H9 (cell line): ENCODE results near the gene ABHD14A. TPM values are rescaled to one million over a fixed set of nuclear protein-coding genes. Genes with fewer than 3 reads are reported as not detected.

Source experiments
- DNase-seq: peaks from one replicate; pipeline ENCODE4 v3.0.0-alpha.2; 2017
- H2AFZ ChIP-seq: one replicate; pipeline ENCODE4 v1.6.1; 2013; ENCODE audit warnings: mild to moderate bottlenecking, low read length, control low read depth, moderate library complexity
- H2AK5ac ChIP-seq: 2 replicates; pipeline ENCODE4 v1.6.1; 2013; ENCODE audit warnings: low read length, control low read depth, mixed read lengths; ENCODE audit not compliant: insufficient read length
- H2BK120ac ChIP-seq: one replicate; pipeline ENCODE4 v1.6.1; 2013; ENCODE audit warnings: low read depth, mild to moderate bottlenecking, low read length, control low read depth, inconsistent platforms; ENCODE audit not compliant: poor library complexity, severe bottlenecking
- H2BK12ac ChIP-seq: 2 replicates; pipeline ENCODE4 v1.6.1; 2013; ENCODE audit warnings: low read length, control low read depth, mixed read lengths, low read depth; ENCODE audit not compliant: insufficient read length
- H2BK15ac ChIP-seq: 2 replicates; pipeline ENCODE4 v1.6.1; 2013; ENCODE audit warnings: low read depth, low read length, control low read depth
- H2BK20ac ChIP-seq: one replicate; pipeline ENCODE4 v1.6.1; 2013; ENCODE audit warnings: low read depth, mild to moderate bottlenecking, low read length, control low read depth, inconsistent platforms; ENCODE audit not compliant: poor library complexity, severe bottlenecking
- H2BK5ac ChIP-seq: 2 replicates; pipeline ENCODE4 v1.6.1; 2013; ENCODE audit warnings: low read length, control low read depth, mixed read lengths; ENCODE audit not compliant: insufficient read length
- H3K14ac ChIP-seq: 2 replicates; pipeline ENCODE4 v1.6.1; 2013; ENCODE audit warnings: low read length, control low read depth; ENCODE audit not compliant: insufficient read depth
- H3K18ac ChIP-seq: 2 replicates; pipeline ENCODE4 v1.6.1; 2013; ENCODE audit warnings: low read depth, mild to moderate bottlenecking, mixed read lengths, low read length, control low read depth; ENCODE audit not compliant: insufficient read length
- H3K23ac ChIP-seq: 2 replicates; pipeline ENCODE4 v1.6.1; 2013; ENCODE audit warnings: low read length, control low read depth, mixed read lengths, low read depth; ENCODE audit not compliant: insufficient read length
- H3K23me2 ChIP-seq: 2 replicates; pipeline ENCODE4 v1.6.1; 2013; ENCODE audit warnings: low read depth, mild to moderate bottlenecking, mixed read lengths, low read length, control low read depth; ENCODE audit not compliant: insufficient read length, poor library complexity, severe bottlenecking
- H3K27ac ChIP-seq: 2 replicates; pipeline ENCODE4 v1.5.1; 2013; ENCODE audit warnings: low read length, control low read depth, mixed read lengths, low read depth; ENCODE audit not compliant: insufficient read length
- H3K27me3 ChIP-seq: 2 replicates; pipeline ENCODE4 v1.6.1; 2013; ENCODE audit warnings: low read length, control low read depth, inconsistent platforms; ENCODE audit not compliant: insufficient read depth
- H3K4ac ChIP-seq: 2 replicates; pipeline ENCODE4 v1.6.1; 2013; ENCODE audit warnings: low read depth, mild to moderate bottlenecking, control low read depth, inconsistent platforms, low read length, moderate library complexity
- H3K4me1 ChIP-seq: 2 replicates; pipeline ENCODE4 v1.6.1; 2013; ENCODE audit warnings: low read length, control low read depth, inconsistent platforms; ENCODE audit not compliant: insufficient read depth
- H3K4me2 ChIP-seq: 2 replicates; pipeline ENCODE4 v1.6.1; 2013; ENCODE audit warnings: low read length, control low read depth, mixed read lengths; ENCODE audit not compliant: insufficient read length, insufficient read depth
- H3K56ac ChIP-seq: 2 replicates; pipeline ENCODE4 v1.6.1; 2013; ENCODE audit warnings: low read depth, mild to moderate bottlenecking, mixed read lengths, low read length, control low read depth; ENCODE audit not compliant: insufficient read length
- H3K79me1 ChIP-seq: 2 replicates; pipeline ENCODE4 v1.6.1; 2013; ENCODE audit warnings: low read depth, mild to moderate bottlenecking, moderate library complexity, low read length, control low read depth, inconsistent platforms; ENCODE audit not compliant: insufficient read depth, poor library complexity, severe bottlenecking
- H3K79me2 ChIP-seq: 2 replicates; pipeline ENCODE4 v1.6.1; 2013; ENCODE audit warnings: low read length, control low read depth, inconsistent platforms; ENCODE audit not compliant: insufficient read depth
- H3K9ac ChIP-seq: 2 replicates; pipeline ENCODE4 v1.6.1; 2013; ENCODE audit warnings: low read length, control low read depth, mixed read lengths; ENCODE audit not compliant: insufficient read length; ENCODE audit errors: extremely low read depth
- H3K9me3 ChIP-seq: one replicate; pipeline ENCODE4 v1.6.1; 2013; ENCODE audit warnings: low read depth, low read length, inconsistent platforms; ENCODE audit not compliant: control insufficient read depth
- H3T11ph ChIP-seq: one replicate; pipeline ENCODE4 v1.6.1; 2013; ENCODE audit warnings: mild to moderate bottlenecking, low read length, control low read depth, inconsistent platforms
- H4K20me1 ChIP-seq: one replicate; pipeline ENCODE4 v1.6.1; 2013; ENCODE audit not compliant: control insufficient read depth, insufficient read length, insufficient read depth
- H4K5ac ChIP-seq: 2 replicates; pipeline ENCODE4 v1.6.1; 2013; ENCODE audit warnings: low read depth, mild to moderate bottlenecking, mixed read lengths, low read length, control low read depth; ENCODE audit not compliant: insufficient read length
- H4K8ac ChIP-seq: replicated peaks from 2 replicates; pipeline ENCODE4 v1.6.1; 2013; ENCODE audit warnings: low read length, control low read depth, mixed read lengths, low read depth; ENCODE audit not compliant: insufficient read length
- H4K91ac ChIP-seq: 2 replicates; pipeline ENCODE4 v1.6.1; 2013; ENCODE audit warnings: low read depth, mild to moderate bottlenecking, moderate library complexity, mixed read lengths, low read length, control low read depth; ENCODE audit not compliant: insufficient read length
- H3K27ac Mint-ChIP-seq, 3 experiments: 2 replicates in 2 of 3; 3 replicates in 1 of 3; pipeline ENCODE4 v1.8.0; 2020 to 2021; ENCODE audit warnings: mixed read lengths in 3 of 3, mild to moderate bottlenecking in 1 of 3, moderate library complexity in 1 of 3
- H3K27me3 Mint-ChIP-seq: 2 replicates; pipeline ENCODE4 v1.8.0; 2021; ENCODE audit warnings: low read depth, mild to moderate bottlenecking, moderate library complexity, mixed read lengths
- H3K36me3 Mint-ChIP-seq, 3 experiments: 2 replicates in 2 of 3; 3 replicates in 1 of 3; pipeline ENCODE4 v1.8.0; 2020 to 2021; ENCODE audit warnings: low read depth in 3 of 3, mixed read lengths in 3 of 3; ENCODE audit not compliant: insufficient read depth in 1 of 3
- H3K4me1 Mint-ChIP-seq, 2 experiments: 2 replicates each; pipeline ENCODE4 v1.8.0; 2020; ENCODE audit warnings: mixed read lengths in 2 of 2
- H3K4me3 Mint-ChIP-seq, 2 experiments: 2 replicates in 1 of 2; 3 replicates in 1 of 2; pipeline ENCODE4 v1.8.0; 2020 to 2021; ENCODE audit warnings: mild to moderate bottlenecking in 2 of 2, mixed read lengths in 2 of 2, moderate library complexity in 1 of 2
- H3K9me3 Mint-ChIP-seq, 2 experiments: 2 replicates in 1 of 2; 3 replicates in 1 of 2; pipeline ENCODE4 v1.8.0; 2020; ENCODE audit warnings: mild to moderate bottlenecking in 2 of 2, mixed read lengths in 2 of 2, moderate library complexity in 1 of 2
- CTCF ChIP-seq: fragments of 200-600 bp; sonication (generic); conservative IDR thresholded peaks from 3 replicates; pipeline ENCODE4 v1.8.0; 2021; ENCODE audit warnings: antibody characterized with exemption, mild to moderate bottlenecking
- WGBS: extraction: QIAGEN DNeasy Blood & Tissue Kit; methylation state at CpG from one replicate; pipeline ENCODE4 v1.1.7; 2013; ENCODE audit warnings: missing lambda C conversion rate, low lambda C conversion rate, mixed read lengths; ENCODE audit not compliant: insufficient read length; ENCODE audit errors: extremely low coverage; 5-methylcytosine and 5-hydroxymethylcytosine counted together
- total RNA-seq: library from RNA; stranded (reverse); gene quantifications from 2 replicates; pipeline ENCODE4 v1.2.1, GENCODE V29; 2021

Gene ABHD14A
- total RNA-seq, 1 experiment from 2014 or later, result 3.1 TPM

GRCh38 chr3:51966922-51967383 is 7.9 kb upstream of the ABHD14A start:
- H3K79me1 ChIP-seq, result no peaks in the 10 kb centered on the region
- no peak overlapping the region for H3K56ac ChIP-seq
- H2BK15ac ChIP-seq, result no peak overlapping the region
- H2BK120ac ChIP-seq, result no peak overlapping the region
- H2AK5ac ChIP-seq, result no peak overlapping the region
- H3K23ac ChIP-seq, result no peak overlapping the region
- peaks cover 46 to 74% of the 10 kb centered on the region in 2 experiments for H3K4me1 Mint-ChIP-seq
- H3K14ac ChIP-seq, result peak overlapping the region; percentile 44; the same call in 1 of the 2 replicates
- H3K27me3 Mint-ChIP-seq, result peaks cover 35% of the 10 kb centered on the region
- H4K8ac ChIP-seq, result no peak overlapping the region
- H3K4me1 ChIP-seq, result peaks cover 11% of the 10 kb centered on the region; the same call in 1 of the 2 replicates
- no peak overlapping the region for H3K27ac ChIP-seq
- H3T11ph ChIP-seq, result no peak overlapping the region
- H2AFZ ChIP-seq, result no peak overlapping the region
- H3K4me3 Mint-ChIP-seq, result peak overlapping the region; percentile 59 to 86
- H3K18ac ChIP-seq, result peak overlapping the region; percentile 46
- H3K36me3 Mint-ChIP-seq, result peaks cover 0 to 5% (median 2%) of the 10 kb centered on the region in 3 experiments; a peak in 4 of 7 replicates
- no CpG with 5 or more reads among the region's 33 CpGs for WGBS
- peaks cover 11% of the 10 kb centered on the region for H3K23me2 ChIP-seq
- H4K91ac ChIP-seq, result no peak overlapping the region
- H3K27ac Mint-ChIP-seq, result no peak overlapping the region
- H2BK12ac ChIP-seq, result no peak overlapping the region
- peak overlapping the region; percentile 67 for H3K4me2 ChIP-seq
- no peak overlapping the region for H4K5ac ChIP-seq
- no peaks in the 10 kb centered on the region for H3K9me3 ChIP-seq
- no peak for TF ChIP-seq CTCF
- H3K9ac ChIP-seq, result no peak overlapping the region
- no peaks in the 10 kb centered on the region for H4K20me1 ChIP-seq
- no peak overlapping the region for H2BK20ac ChIP-seq
- H3K79me2 ChIP-seq, result no peaks in the 10 kb centered on the region
- H3K9me3 Mint-ChIP-seq, result no peaks in the 10 kb centered on the region
- no peak overlapping the region for H3K4ac ChIP-seq
- no peaks in the 10 kb centered on the region for H3K27me3 ChIP-seq
- DNase-seq, result no peak
- no peak overlapping the region for H2BK5ac ChIP-seq
